H1 (cell line): Measurements from ENCODE around the gene NIPSNAP2. TPM values are rescaled to one million over a fixed set of nuclear protein-coding genes. Genes with fewer than 3 reads are reported as not detected.

Experiments
- CTCF ChIA-PET: fragments of 300-600 bp; sonication (Branson Sonifier 250); formaldehyde crosslinking; loops from one replicate; lab custom pipeline; 2021; ENCODE audit not compliant: partially characterized antibody; lab: Charles Lee
- POLR2A ChIA-PET: fragments of 300-600 bp; sonication (Branson Sonifier 250); formaldehyde crosslinking; loops from one replicate; lab custom pipeline; 2021; ENCODE audit warnings: inconsistent platforms; ENCODE audit not compliant: partially characterized antibody; lab: Charles Lee
- DNase-seq, 2 experiments: peaks; one replicate each; pipeline versions ENCODE4 v3.0.0 to v3.0.0-alpha.2; 2010 to 2022; ENCODE audit warnings: low spot score in 2 of 2, low read depth in 1 of 2, mixed read lengths in 1 of 2
- FAIRE-seq: peaks from 2 replicates; lab custom pipeline; 2011; peaks lifted over from hg19 to GRCh38; lab: Jason Lieb, UNC
- H2AFZ ChIP-seq: 2 replicates; pipeline ENCODE4 v1.8.1; 2012; ENCODE audit warnings: low read length, inconsistent platforms
- H2AK5ac ChIP-seq: 2 replicates; pipeline ENCODE4 v1.6.1; 2013; ENCODE audit warnings: low read depth, low read length
- H2BK120ac ChIP-seq: replicated peaks from 2 replicates; pipeline ENCODE3; 2013; ENCODE audit warnings: low read depth, low read length, inconsistent platforms
- H2BK12ac ChIP-seq: 2 replicates; pipeline ENCODE4 v1.6.1; 2013; ENCODE audit warnings: low read depth, low read length
- H2BK15ac ChIP-seq: 2 replicates; pipeline ENCODE4 v1.6.1; 2013; ENCODE audit warnings: low read length
- H2BK20ac ChIP-seq: 2 replicates; pipeline ENCODE4 v1.6.1; 2013; ENCODE audit warnings: low read length
- H2BK5ac ChIP-seq: 2 replicates; pipeline ENCODE4 v1.6.1; 2013; ENCODE audit warnings: low read depth, low read length
- H3K14ac ChIP-seq: 2 replicates; pipeline ENCODE4 v1.6.1; 2013; ENCODE audit warnings: inconsistent platforms; ENCODE audit not compliant: insufficient read length
- H3K18ac ChIP-seq: 2 replicates; pipeline ENCODE4 v1.6.1; 2013; ENCODE audit warnings: low read length; ENCODE audit errors: extremely low read depth
- H3K23ac ChIP-seq: 2 replicates; pipeline ENCODE4 v1.6.1; 2013; ENCODE audit warnings: inconsistent platforms; ENCODE audit not compliant: insufficient read length
- H3K23me2 ChIP-seq: 2 replicates; pipeline ENCODE4 v1.6.1; 2013; ENCODE audit warnings: low read depth, low read length
- H3K27ac ChIP-seq: 2 replicates; pipeline ENCODE4 v1.6.1; 2011; ENCODE audit warnings: low read depth, low read length, inconsistent platforms
- H3K27me3 ChIP-seq, 4 experiments: replicated peaks in 1 of 4; 1 replicate in 1 of 4; 2 replicates in 3 of 4; pipeline versions ENCODE4 v1.6.1 to v1.8.1; 2011 to 2013; ENCODE audit warnings: low read length in 3 of 4, mild to moderate bottlenecking in 3 of 4, inconsistent platforms in 2 of 4, mixed read lengths in 2 of 4, moderate library complexity in 1 of 4; ENCODE audit not compliant: control insufficient read depth in 3 of 4, insufficient read depth in 3 of 4; ENCODE audit errors: extremely low read depth in 1 of 4
- H3K36me3 ChIP-seq, 4 experiments: 2 replicates each; pipeline versions ENCODE4 v1.6.1 to v1.8.1; 2011 to 2013; ENCODE audit warnings: mild to moderate bottlenecking in 4 of 4, low read length in 3 of 4, moderate library complexity in 2 of 4, control low read depth in 1 of 4, inconsistent platforms in 1 of 4; ENCODE audit not compliant: insufficient read depth in 4 of 4, control insufficient read depth in 2 of 4
- H3K4ac ChIP-seq: replicated peaks from 2 replicates; pipeline ENCODE3; 2013; ENCODE audit warnings: low read length, low read depth, mixed read lengths, inconsistent platforms; ENCODE audit not compliant: insufficient read length
- H3K4me1 ChIP-seq, 4 experiments: replicated peaks in 1 of 4; 1 replicate in 1 of 4; 2 replicates in 3 of 4; pipeline versions ENCODE4 v1.6.1 to v1.8.1; 2011 to 2013; ENCODE audit warnings: low read length in 3 of 4, inconsistent platforms in 2 of 4, mixed read lengths in 1 of 4; ENCODE audit not compliant: insufficient read depth in 4 of 4, control insufficient read depth in 3 of 4
- H3K4me2 ChIP-seq, 2 experiments: 2 replicates each; pipeline versions ENCODE4 v1.6.1 to v1.8.1; 2011 to 2013; ENCODE audit warnings: low read depth in 2 of 2, low read length in 2 of 2, control low read depth in 1 of 2, inconsistent platforms in 1 of 2, mild to moderate bottlenecking in 1 of 2; ENCODE audit not compliant: insufficient read depth in 1 of 2
- H3K4me3 ChIP-seq, 4 experiments: fragments of 200-600, 300-600 bp in 1 of 4; sonication (generic), shearing (Covaris generic), sonication (Bioruptor Twin) in 1 of 4; 2 replicates each; pipeline versions ENCODE4 v1.5.1 to v1.8.1; 2011 to 2016; ENCODE audit warnings: low read length in 4 of 4, low read depth in 3 of 4, control low read depth in 2 of 4, inconsistent platforms in 2 of 4, mild to moderate bottlenecking in 2 of 4, mixed read lengths in 1 of 4, moderate library complexity in 1 of 4; ENCODE audit not compliant: insufficient read depth in 2 of 4; ENCODE audit errors: extremely low read depth in 1 of 4
- H3K56ac ChIP-seq: replicated peaks from 2 replicates; pipeline ENCODE3; 2013; ENCODE audit warnings: low read depth, mild to moderate bottlenecking, mixed read lengths, low read length, inconsistent platforms; ENCODE audit not compliant: insufficient read length
- H3K79me1 ChIP-seq: 2 replicates; pipeline ENCODE4 v1.6.1; 2013; ENCODE audit warnings: low read depth, low read length, control low read depth
- H3K79me2 ChIP-seq, 2 experiments: 2 replicates each; pipeline versions ENCODE4 v1.6.1 to v1.8.1; 2012 to 2013; ENCODE audit warnings: low read length in 2 of 2, mild to moderate bottlenecking in 2 of 2, inconsistent platforms in 1 of 2; ENCODE audit not compliant: insufficient read depth in 2 of 2, control insufficient read depth in 1 of 2
- H3K9ac ChIP-seq, 4 experiments: replicated peaks in 1 of 4; 1 replicate in 1 of 4; 2 replicates in 3 of 4; pipeline versions ENCODE4 v1.6.1 to v1.8.1; 2011 to 2013; ENCODE audit warnings: low read depth in 3 of 4, low read length in 3 of 4, control low read depth in 2 of 4, mild to moderate bottlenecking in 2 of 4, moderate library complexity in 2 of 4, inconsistent platforms in 1 of 4; ENCODE audit errors: extremely low read depth in 1 of 4
- H3K9me3 ChIP-seq, 2 experiments: 2 replicates each; pipeline versions ENCODE4 v1.6.1 to v1.8.1; 2012 to 2013; ENCODE audit warnings: mild to moderate bottlenecking in 2 of 2, moderate library complexity in 2 of 2, control low read depth in 1 of 2, inconsistent platforms in 1 of 2, low read depth in 1 of 2, low read length in 1 of 2, mixed read lengths in 1 of 2; ENCODE audit not compliant: insufficient read depth in 2 of 2
- H4K20me1 ChIP-seq, 2 experiments: replicated peaks in 1 of 2; 2 replicates each; pipeline versions ENCODE3 to v1.8.1; 2011 to 2013; ENCODE audit warnings: inconsistent platforms in 2 of 2, low read length in 2 of 2, mild to moderate bottlenecking in 1 of 2; ENCODE audit not compliant: insufficient read depth in 2 of 2, control insufficient read depth in 1 of 2
- H4K5ac ChIP-seq: 2 replicates; pipeline ENCODE4 v1.6.1; 2013; ENCODE audit warnings: low read length, low read depth, mixed read lengths, inconsistent platforms; ENCODE audit not compliant: insufficient read length
- H4K8ac ChIP-seq: 2 replicates; pipeline ENCODE4 v1.8.0; 2013; ENCODE audit warnings: mild to moderate bottlenecking, moderate library complexity, low read length, inconsistent platforms; ENCODE audit not compliant: insufficient read depth; ENCODE audit errors: extremely low read depth
- H4K91ac ChIP-seq: replicated peaks from 2 replicates; pipeline ENCODE3; 2013; ENCODE audit warnings: low read length, mixed read lengths, inconsistent platforms; ENCODE audit not compliant: insufficient read length
- ASH2L ChIP-seq: fragments of 200-600, 300-600 bp; sonication (generic); IDR thresholded peaks from one replicate; pipeline ENCODE4 v1.7.1; 2017; ENCODE audit warnings: low read length
- BACH1 ChIP-seq: IDR thresholded peaks from 2 replicates; pipeline ENCODE4 v1.6.1; 2012; ENCODE audit warnings: low read length, improper control_type of control experiment
- GABPA ChIP-seq: IDR thresholded peaks from 2 replicates; pipeline ENCODE4 v1.6.1; 2011; ENCODE audit warnings: mild to moderate bottlenecking, low read length, moderate library complexity, borderline replicate concordance; ENCODE audit not compliant: insufficient read depth
- JUN ChIP-seq: IDR thresholded peaks from 2 replicates; pipeline ENCODE4 v1.6.1; 2011; ENCODE audit warnings: low read depth, mild to moderate bottlenecking, improper control_type of control experiment, low read length
- KDM4A ChIP-seq: IDR thresholded peaks from one replicate; pipeline ENCODE4 v1.7.1; 2012; ENCODE audit warnings: low read depth, mild to moderate bottlenecking, moderate library complexity, low read length, inconsistent platforms; ENCODE audit not compliant: severe bottlenecking
- MAFK ChIP-seq: IDR thresholded peaks from 2 replicates; pipeline ENCODE4 v1.6.1; 2012; ENCODE audit warnings: low read depth, mild to moderate bottlenecking, improper control_type of control experiment, low read length
- MAX ChIP-seq: IDR thresholded peaks from 2 replicates; pipeline ENCODE4 v1.6.1; 2012; ENCODE audit warnings: inconsistent platforms
- NRF1 ChIP-seq: IDR thresholded peaks from 2 replicates; pipeline ENCODE4 v1.6.1; 2011; ENCODE audit warnings: mild to moderate bottlenecking, low read depth, low read length, improper control_type of control experiment
- PHF8 ChIP-seq: fragments of 200-600 bp; sonication (generic); conservative IDR thresholded peaks from 2 replicates; pipeline ENCODE4 v1.7.1; 2012; ENCODE audit warnings: low read depth, mild to moderate bottlenecking, inconsistent platforms, low read length, moderate library complexity
- POU5F1 ChIP-seq: IDR thresholded peaks from 2 replicates; pipeline ENCODE4 v1.6.1; 2011; ENCODE audit warnings: low read depth, mild to moderate bottlenecking, low read length, moderate library complexity
- TEAD4 ChIP-seq: IDR thresholded peaks from 2 replicates; pipeline ENCODE4 v1.6.1; 2012; ENCODE audit warnings: low read depth, low read length, inconsistent platforms, mixed read lengths
- WGBS, 2 experiments: shearing (Covaris generic) in 1 of 2; methylation state at CpG; one replicate each; pipeline versions ENCODE4 v1.1.6 to v1.1.7; 2013 to 2015; ENCODE audit warnings: low lambda C conversion rate in 2 of 2, mixed read lengths in 2 of 2, inconsistent platforms in 1 of 2, low coverage in 1 of 2, missing lambda C conversion rate in 1 of 2; ENCODE audit not compliant: insufficient replicate concordance in 2 of 2, insufficient coverage in 1 of 2, insufficient read length in 1 of 2; ENCODE audit errors: extremely low coverage in 1 of 2, missing lambda C conversion rate in 1 of 2; 5-methylcytosine and 5-hydroxymethylcytosine counted together
- polyA plus RNA-seq, 7 experiments: library from polyadenylated mRNA; depleted of rRNA in 3 of 7; stranded (reverse) in 5 of 7; unstranded in 2 of 7; fragments of >200 nt in 5 of 7; fragments of 200-250 nt in 2 of 7; gene quantifications; 1 replicate in 5 of 7; 2 replicates in 1 of 7; 4 replicates in 1 of 7; pipeline versions ENCODE4 v1.2.1 to v1.2.3, GENCODE V29; 2011 to 2013; ENCODE audit warnings: missing spikeins in 2 of 7, mixed read lengths in 2 of 7
- total RNA-seq: library from RNA; stranded (reverse); fragmentation: NEBNext Ultra II Directional; extraction: Animal tissue kit (Norgen Biotek cat#: 25700); gene quantifications from 2 replicates; pipeline ENCODE4 v1.2.1, GENCODE V29; 2021

Gene NIPSNAP2
- total and polyA plus RNA-seq, 2 of the 8 experiments (the other 6 are each of a cell fraction or from before 2014, with no cell fraction given) = 31.1 to 45.2 TPM

GRCh38 chr7:56028942-56029630 is 64.7 kb downstream of the NIPSNAP2 start:
- H3K36me3 ChIP-seq = peaks cover 2 to 52% (median 22%) of the 10 kb centered on the region in 4 experiments; a peak in 7 of 8 replicates
- 81% methylated on average over 9 of the region's 9 CpGs; no CpG with 5 or more reads in 1 of the 2 experiments for WGBS, 2 experiments
- no peak overlapping the region for H4K91ac ChIP-seq
- H3K9me3 ChIP-seq = no peaks in the 10 kb centered on the region
- no peak overlapping the region for H3K9ac ChIP-seq
- H3K79me1 ChIP-seq = no peaks in the 10 kb centered on the region; the same call in 1 of the 2 replicates
- no peak overlapping the region for H2AFZ ChIP-seq
- H2BK15ac ChIP-seq = no peak overlapping the region
- H3K79me2 ChIP-seq = peaks cover 0 to 31% of the 10 kb centered on the region in 2 experiments; a peak in 2 of 4 replicates
- no peaks in the 10 kb centered on the region for H3K4me1 ChIP-seq
- FAIRE-seq (no peak), DNase-seq (no peak)
- no peak overlapping the region for H3K56ac ChIP-seq
- no peak overlapping the region for H2AK5ac ChIP-seq
- H3K4ac ChIP-seq = no peak overlapping the region
- H3K14ac ChIP-seq = no peak overlapping the region
- no peak overlapping the region for H4K8ac ChIP-seq
- H2BK20ac ChIP-seq = no peak overlapping the region
- no peak overlapping the region for H2BK5ac ChIP-seq
- no peaks in the 10 kb centered on the region for H3K23me2 ChIP-seq
- H3K27ac ChIP-seq = no peak overlapping the region
- H2BK12ac ChIP-seq = no peak overlapping the region
- ChIA-PET CTCF (interaction anchor here (1.9 kb wide), 1 partner anchor 45 kb away, joined by 5 read pairs; no protein-coding TSS in a partner anchor), POLR2A (interaction anchor here (0.9 to 40.8 kb wide), 5 partner anchors 10 to 29 kb away, joined by 3 to 869 read pairs (median 5); partner anchors contain the start of genes CCT6A, PSPH and SUMF2)
- H3K18ac ChIP-seq = no peak overlapping the region
- no peak overlapping the region for H3K23ac ChIP-seq
- H4K5ac ChIP-seq = no peak overlapping the region
- H3K27me3 ChIP-seq = no peaks in the 10 kb centered on the region
- H4K20me1 ChIP-seq = peaks cover 1 to 4% of the 10 kb centered on the region in 2 experiments
- H3K4me3 ChIP-seq = no peak overlapping the region
- H3K4me2 ChIP-seq = no peak overlapping the region
- TF ChIP-seq PHF8 (no peak), KDM4A (no peak), TEAD4 (no peak), BACH1 (no peak), ASH2L (no peak), POU5F1 (no peak), GABPA (no peak), JUN (no peak), MAFK (no peak), MAX (no peak), NRF1 (no peak)
- H2BK120ac ChIP-seq = no peak overlapping the region
